Transverse colon (tissue), 3 donors: Measurements from ENCODE around the gene TPRKB.

ENCODE experiments used
- EP300 ChIP-seq: sonication (generic); formaldehyde crosslinking; IDR thresholded peaks from one replicate; pipeline ENCODE4 v1.6.1; 2017; ENCODE audit warnings: antibody characterized with exemption, low read depth
- TF ChIP-seq, protein P1 (sequence below), 5 experiments: fragments of 200-600 bp in 3 of 5; fragments of 450-650 bp in 2 of 5; sonication (generic) in 3 of 5; IDR thresholded peaks; 1 replicate in 2 of 5; 2 replicates in 3 of 5; pipeline ENCODE4 v1.5.1; 2016 to 2017; ENCODE audit warnings: antibody characterized with exemption in 5 of 5, inconsistent platforms in 3 of 5, mild to moderate bottlenecking in 2 of 5, moderate library complexity in 1 of 5

DNA sequence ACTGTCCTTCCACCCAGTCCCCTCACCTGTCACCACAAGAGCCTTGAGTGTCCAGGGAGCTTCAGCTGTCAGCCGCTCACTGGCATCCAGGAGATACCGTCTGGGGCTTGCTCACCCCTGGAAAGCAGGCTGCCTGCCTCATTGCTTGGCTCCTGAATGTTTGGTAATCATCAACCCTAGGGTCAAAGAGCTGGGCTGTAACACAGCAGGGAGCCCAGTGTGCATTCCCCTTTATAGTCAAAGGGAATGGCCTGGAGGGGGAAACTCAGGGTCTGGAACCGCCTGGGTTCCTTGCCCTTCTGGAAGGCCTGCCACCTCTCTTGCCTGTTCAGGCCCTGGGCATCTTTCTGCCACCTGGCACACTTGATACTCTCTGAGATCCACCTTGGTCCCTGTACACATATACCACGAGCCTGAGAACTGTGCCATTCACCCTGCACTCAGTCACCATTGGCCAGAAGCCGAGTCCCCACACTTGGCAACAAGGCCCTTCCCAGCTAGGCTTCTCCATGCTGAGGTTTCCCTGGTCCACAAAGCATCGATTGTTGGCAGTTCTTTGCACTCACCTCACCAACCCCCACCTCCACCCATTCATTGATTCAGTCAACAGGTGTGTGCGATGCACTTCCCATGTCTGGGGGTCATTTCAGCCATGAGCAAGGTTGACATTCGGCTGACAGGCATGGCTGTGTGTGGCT is 35.0 kb downstream of the TPRKB start:
- TF ChIP-seq, protein P1, sequence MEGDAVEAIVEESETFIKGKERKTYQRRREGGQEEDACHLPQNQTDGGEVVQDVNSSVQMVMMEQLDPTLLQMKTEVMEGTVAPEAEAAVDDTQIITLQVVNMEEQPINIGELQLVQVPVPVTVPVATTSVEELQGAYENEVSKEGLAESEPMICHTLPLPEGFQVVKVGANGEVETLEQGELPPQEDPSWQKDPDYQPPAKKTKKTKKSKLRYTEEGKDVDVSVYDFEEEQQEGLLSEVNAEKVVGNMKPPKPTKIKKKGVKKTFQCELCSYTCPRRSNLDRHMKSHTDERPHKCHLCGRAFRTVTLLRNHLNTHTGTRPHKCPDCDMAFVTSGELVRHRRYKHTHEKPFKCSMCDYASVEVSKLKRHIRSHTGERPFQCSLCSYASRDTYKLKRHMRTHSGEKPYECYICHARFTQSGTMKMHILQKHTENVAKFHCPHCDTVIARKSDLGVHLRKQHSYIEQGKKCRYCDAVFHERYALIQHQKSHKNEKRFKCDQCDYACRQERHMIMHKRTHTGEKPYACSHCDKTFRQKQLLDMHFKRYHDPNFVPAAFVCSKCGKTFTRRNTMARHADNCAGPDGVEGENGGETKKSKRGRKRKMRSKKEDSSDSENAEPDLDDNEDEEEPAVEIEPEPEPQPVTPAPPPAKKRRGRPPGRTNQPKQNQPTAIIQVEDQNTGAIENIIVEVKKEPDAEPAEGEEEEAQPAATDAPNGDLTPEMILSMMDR (IDR thresholded peaks at IDR 0.05): no peak
- no peak for TF ChIP-seq EP300
